SK-N-SH treated with all-trans-retinoic acid at 6 μM for 48 hours (cell line): ENCODE measurements around the gene RRAS2.

Experiments used
- ARNTL ChIP-seq: fragments of 450-650 bp; formaldehyde crosslinking; IDR thresholded peaks from 2 replicates; pipeline ENCODE4 v1.5.0; 2020; ENCODE audit warnings: low read depth, mild to moderate bottlenecking, moderate library complexity, borderline replicate concordance
- BACH2 ChIP-seq: fragments of 250-450 bp; sonication (Bioruptor Pico); IDR thresholded peaks from 2 replicates; pipeline ENCODE4 v1.9.0; 2021; ENCODE audit warnings: mild to moderate bottlenecking, borderline replicate concordance
- ESRRG ChIP-seq: fragments of 250-450 bp; sonication (Bioruptor Pico); IDR thresholded peaks from 2 replicates; pipeline ENCODE4 v1.6.1; 2021; ENCODE audit warnings: mild to moderate bottlenecking
- ISL1 ChIP-seq: fragments of 250-450 bp; sonication (Bioruptor Pico); IDR thresholded peaks from 2 replicates; pipeline ENCODE4 v2.1.2; 2022; ENCODE audit warnings: mild to moderate bottlenecking, moderate library complexity
- PPARA ChIP-seq: fragments of 250-450 bp; sonication (Bioruptor Pico); IDR thresholded peaks from 2 replicates; pipeline ENCODE4 v1.5.0; 2020; ENCODE audit warnings: mild to moderate bottlenecking, borderline replicate concordance
- RARB ChIP-seq: fragments of 250-450 bp; sonication (Bioruptor Pico); IDR thresholded peaks from 2 replicates; pipeline ENCODE4 v1.8.0; 2021; ENCODE audit warnings: mild to moderate bottlenecking, moderate library complexity
- SNAI2 ChIP-seq: fragments of 250-450 bp; sonication (Bioruptor Pico); IDR thresholded peaks from 2 replicates; pipeline ENCODE4 v1.5.0; 2020; ENCODE audit warnings: mild to moderate bottlenecking, moderate library complexity
- TOX ChIP-seq: fragments of 250-450 bp; sonication (Bioruptor Pico); IDR thresholded peaks from 2 replicates; pipeline ENCODE4 v1.8.0; 2021; ENCODE audit warnings: mild to moderate bottlenecking, moderate library complexity, borderline replicate concordance
- ZFP3 ChIP-seq: fragments of 250-450 bp; sonication (Bioruptor Pico); IDR thresholded peaks from 2 replicates; pipeline ENCODE4 v1.5.0; 2020; ENCODE audit warnings: mild to moderate bottlenecking, moderate library complexity
- ZFP30 ChIP-seq: fragments of 450-650 bp; formaldehyde crosslinking; IDR thresholded peaks from 2 replicates; pipeline ENCODE4 v1.5.0; 2022; ENCODE audit warnings: mild to moderate bottlenecking, moderate library complexity
- TF ChIP-seq, protein P1 (sequence below): fragments of 250-450 bp; sonication (Bioruptor Pico); IDR thresholded peaks from 2 replicates; pipeline ENCODE4 v1.8.0; 2020; ENCODE audit warnings: mild to moderate bottlenecking, moderate library complexity, borderline replicate concordance
- TF ChIP-seq, protein P2 (sequence below): fragments of 250-450 bp; sonication (Bioruptor Pico); IDR thresholded peaks from 2 replicates; pipeline ENCODE4 v1.5.0; 2020; ENCODE audit warnings: mild to moderate bottlenecking, moderate library complexity

DNA sequence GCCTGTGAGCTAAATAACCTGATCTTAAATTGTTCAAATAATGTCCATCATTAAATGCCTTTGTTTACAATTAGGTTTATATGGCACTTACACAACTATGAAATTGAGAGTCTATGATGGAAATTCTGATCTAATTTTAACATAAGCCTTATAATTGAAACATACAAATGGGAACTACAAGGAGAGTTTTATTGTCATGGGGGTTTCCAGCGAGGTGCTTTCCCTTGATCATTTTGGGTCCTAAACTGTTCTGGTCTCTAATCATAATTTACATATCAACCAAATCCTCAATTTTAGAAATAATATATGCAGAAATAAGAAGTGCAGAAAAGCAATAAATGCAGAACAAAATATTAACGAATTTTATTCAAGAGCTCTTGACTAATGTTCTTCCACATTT, 44.9 kb downstream of the RRAS2 start:
- TF ChIP-seq RARB (CRISPR knock-in tag) (no peak), ESRRG (CRISPR knock-in tag) (no peak), TOX (CRISPR knock-in tag) (no peak), ZFP30 (CRISPR knock-in tag) (no peak), ARNTL (CRISPR knock-in tag) (no peak), PPARA (CRISPR knock-in tag) (no peak), ISL1 (CRISPR knock-in tag) (no peak), SNAI2 (CRISPR knock-in tag) (no peak), BACH2 (CRISPR knock-in tag) (no peak), ZFP3 (CRISPR knock-in tag) (no peak)
- TF ChIP-seq, protein P1, sequence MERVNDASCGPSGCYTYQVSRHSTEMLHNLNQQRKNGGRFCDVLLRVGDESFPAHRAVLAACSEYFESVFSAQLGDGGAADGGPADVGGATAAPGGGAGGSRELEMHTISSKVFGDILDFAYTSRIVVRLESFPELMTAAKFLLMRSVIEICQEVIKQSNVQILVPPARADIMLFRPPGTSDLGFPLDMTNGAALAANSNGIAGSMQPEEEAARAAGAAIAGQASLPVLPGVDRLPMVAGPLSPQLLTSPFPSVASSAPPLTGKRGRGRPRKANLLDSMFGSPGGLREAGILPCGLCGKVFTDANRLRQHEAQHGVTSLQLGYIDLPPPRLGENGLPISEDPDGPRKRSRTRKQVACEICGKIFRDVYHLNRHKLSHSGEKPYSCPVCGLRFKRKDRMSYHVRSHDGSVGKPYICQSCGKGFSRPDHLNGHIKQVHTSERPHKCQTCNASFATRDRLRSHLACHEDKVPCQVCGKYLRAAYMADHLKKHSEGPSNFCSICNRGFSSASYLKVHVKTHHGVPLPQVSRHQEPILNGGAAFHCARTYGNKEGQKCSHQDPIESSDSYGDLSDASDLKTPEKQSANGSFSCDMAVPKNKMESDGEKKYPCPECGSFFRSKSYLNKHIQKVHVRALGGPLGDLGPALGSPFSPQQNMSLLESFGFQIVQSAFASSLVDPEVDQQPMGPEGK (CRISPR knock-in tag), result no peak
- TF ChIP-seq, protein P2, sequence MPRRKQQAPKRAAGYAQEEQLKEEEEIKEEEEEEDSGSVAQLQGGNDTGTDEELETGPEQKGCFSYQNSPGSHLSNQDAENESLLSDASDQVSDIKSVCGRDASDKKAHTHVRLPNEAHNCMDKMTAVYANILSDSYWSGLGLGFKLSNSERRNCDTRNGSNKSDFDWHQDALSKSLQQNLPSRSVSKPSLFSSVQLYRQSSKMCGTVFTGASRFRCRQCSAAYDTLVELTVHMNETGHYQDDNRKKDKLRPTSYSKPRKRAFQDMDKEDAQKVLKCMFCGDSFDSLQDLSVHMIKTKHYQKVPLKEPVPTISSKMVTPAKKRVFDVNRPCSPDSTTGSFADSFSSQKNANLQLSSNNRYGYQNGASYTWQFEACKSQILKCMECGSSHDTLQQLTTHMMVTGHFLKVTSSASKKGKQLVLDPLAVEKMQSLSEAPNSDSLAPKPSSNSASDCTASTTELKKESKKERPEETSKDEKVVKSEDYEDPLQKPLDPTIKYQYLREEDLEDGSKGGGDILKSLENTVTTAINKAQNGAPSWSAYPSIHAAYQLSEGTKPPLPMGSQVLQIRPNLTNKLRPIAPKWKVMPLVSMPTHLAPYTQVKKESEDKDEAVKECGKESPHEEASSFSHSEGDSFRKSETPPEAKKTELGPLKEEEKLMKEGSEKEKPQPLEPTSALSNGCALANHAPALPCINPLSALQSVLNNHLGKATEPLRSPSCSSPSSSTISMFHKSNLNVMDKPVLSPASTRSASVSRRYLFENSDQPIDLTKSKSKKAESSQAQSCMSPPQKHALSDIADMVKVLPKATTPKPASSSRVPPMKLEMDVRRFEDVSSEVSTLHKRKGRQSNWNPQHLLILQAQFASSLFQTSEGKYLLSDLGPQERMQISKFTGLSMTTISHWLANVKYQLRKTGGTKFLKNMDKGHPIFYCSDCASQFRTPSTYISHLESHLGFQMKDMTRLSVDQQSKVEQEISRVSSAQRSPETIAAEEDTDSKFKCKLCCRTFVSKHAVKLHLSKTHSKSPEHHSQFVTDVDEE (CRISPR knock-in tag), result no peak
